ENCODE data around the gene KLHL28.

KLHL28 gene, protein sequence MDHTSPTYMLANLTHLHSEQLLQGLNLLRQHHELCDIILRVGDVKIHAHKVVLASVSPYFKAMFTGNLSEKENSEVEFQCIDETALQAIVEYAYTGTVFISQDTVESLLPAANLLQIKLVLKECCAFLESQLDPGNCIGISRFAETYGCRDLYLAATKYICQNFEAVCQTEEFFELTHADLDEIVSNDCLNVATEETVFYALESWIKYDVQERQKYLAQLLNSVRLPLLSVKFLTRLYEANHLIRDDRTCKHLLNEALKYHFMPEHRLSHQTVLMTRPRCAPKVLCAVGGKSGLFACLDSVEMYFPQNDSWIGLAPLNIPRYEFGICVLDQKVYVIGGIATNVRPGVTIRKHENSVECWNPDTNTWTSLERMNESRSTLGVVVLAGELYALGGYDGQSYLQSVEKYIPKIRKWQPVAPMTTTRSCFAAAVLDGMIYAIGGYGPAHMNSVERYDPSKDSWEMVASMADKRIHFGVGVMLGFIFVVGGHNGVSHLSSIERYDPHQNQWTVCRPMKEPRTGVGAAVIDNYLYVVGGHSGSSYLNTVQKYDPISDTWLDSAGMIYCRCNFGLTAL

GRCh38 chr14:44961554-44962333 lies at the start of gene KLHL28, which contains the start of gene TOGARAM1:
KLHL28 (minus strand) TSS chr14:44961947; CDS start chr14:44945928, 16,019 bp downstream.
TOGARAM1 (plus strand) TSS chr14:44962190; CDS start chr14:44962422, 232 bp downstream.
- Mint-ChIP-seq H3K9me3 (no peaks in the 10 kb centered on the region), H3K4me1 (ENCODE audit: low read depth) (peaks cover 42% of the 10 kb centered on the region), H3K36me3 (ENCODE audit: low read depth) (peaks cover 6% of the 10 kb centered on the region), H3K4me3 (no peak within 1 kb of the TSS), H3K27ac (no peak within 1 kb of the TSS), H3K27me3 (ENCODE audit: low read depth) (no peaks in the 10 kb centered on the region)
- DNase-seq (ENCODE audit: low spot score): peak; percentile 97

GRCh38 chr14:45003924-45004323 lies 42.2 kb upstream of the KLHL28 start:
- DNase-seq (ENCODE audit: low spot score): no peak
- Mint-ChIP-seq H3K4me3 (no peak overlapping the region), H3K36me3 (ENCODE audit: low read depth) (peaks cover 6% of the 10 kb centered on the region), H3K27me3 (ENCODE audit: low read depth) (no peaks in the 10 kb centered on the region), H3K27ac (no peak overlapping the region), H3K4me1 (ENCODE audit: low read depth) (no peaks in the 10 kb centered on the region), H3K9me3 (no peaks in the 10 kb centered on the region)

- Mint-ChIP-seq H3K4me1 (ENCODE audit: low read depth) (no peaks in the 10 kb centered on the region), H3K27ac (no peak overlapping the region), H3K36me3 (ENCODE audit: low read depth) (peaks cover 12% of the 10 kb centered on the region), H3K4me3 (no peak overlapping the region), H3K27me3 (ENCODE audit: low read depth) (no peaks in the 10 kb centered on the region), H3K9me3 (no peaks in the 10 kb centered on the region)
- no peak for DNase-seq (ENCODE audit: low spot score)
These were observed 34.1 kb upstream of the KLHL28 start for GRCh38 chr14:44995770-44996294.

- H3K4me3 Mint-ChIP-seq: no peak overlapping the region
- peaks cover 9% of the 10 kb centered on the region for H3K36me3 Mint-ChIP-seq (ENCODE audit: low read depth)
- H3K27ac Mint-ChIP-seq: no peak overlapping the region
- no peaks in the 10 kb centered on the region for H3K4me1 Mint-ChIP-seq (ENCODE audit: low read depth)
- H3K9me3 Mint-ChIP-seq: no peaks in the 10 kb centered on the region
- no peak for DNase-seq (ENCODE audit: low spot score)
- H3K27me3 Mint-ChIP-seq (ENCODE audit: low read depth): no peaks in the 10 kb centered on the region
These were observed 33.4 kb upstream of the KLHL28 start for GRCh38 chr14:44995196-44995595.

DNA sequence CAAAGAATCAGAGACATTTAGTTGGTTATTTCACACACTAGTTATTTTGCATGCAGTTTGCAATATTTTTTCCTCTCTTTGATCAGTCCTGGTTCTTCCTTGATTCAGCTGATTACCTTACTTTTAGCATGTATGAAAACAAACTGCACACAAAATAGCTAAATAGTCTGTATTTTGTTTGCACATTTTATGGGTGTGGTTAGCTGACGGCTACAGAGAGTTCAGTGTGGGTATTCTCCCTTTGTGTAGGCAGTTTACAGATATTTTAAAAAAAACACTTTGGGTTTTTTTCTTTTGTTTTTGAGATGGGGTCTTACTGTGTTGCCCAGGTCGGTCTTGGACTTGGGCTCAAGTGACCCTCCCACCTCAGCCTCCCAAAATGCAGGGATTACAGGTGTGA lies 28.8 kb upstream of the KLHL28 start:
- H3K4me1 Mint-ChIP-seq (ENCODE audit: low read depth): peaks cover 1% of the 10 kb centered on the region
- H3K27me3 Mint-ChIP-seq (ENCODE audit: low read depth): no peaks in the 10 kb centered on the region
- no peak for DNase-seq (ENCODE audit: low spot score)
- peaks cover 4% of the 10 kb centered on the region for H3K36me3 Mint-ChIP-seq (ENCODE audit: low read depth)
- H3K9me3 Mint-ChIP-seq: no peaks in the 10 kb centered on the region
- no peak overlapping the region for H3K4me3 Mint-ChIP-seq
- H3K27ac Mint-ChIP-seq: no peak overlapping the region

GRCh38 chr14:44989497-44990440 lies 28.0 kb upstream of the KLHL28 start:
- H3K27ac Mint-ChIP-seq: no peak overlapping the region
- peaks cover 4% of the 10 kb centered on the region for H3K36me3 Mint-ChIP-seq (ENCODE audit: low read depth)
- H3K27me3 Mint-ChIP-seq (ENCODE audit: low read depth): no peaks in the 10 kb centered on the region
- DNase-seq (ENCODE audit: low spot score): no peak
- no peak overlapping the region for H3K4me3 Mint-ChIP-seq
- no peaks in the 10 kb centered on the region for H3K9me3 Mint-ChIP-seq
- H3K4me1 Mint-ChIP-seq (ENCODE audit: low read depth): peaks cover 1% of the 10 kb centered on the region

DNA sequence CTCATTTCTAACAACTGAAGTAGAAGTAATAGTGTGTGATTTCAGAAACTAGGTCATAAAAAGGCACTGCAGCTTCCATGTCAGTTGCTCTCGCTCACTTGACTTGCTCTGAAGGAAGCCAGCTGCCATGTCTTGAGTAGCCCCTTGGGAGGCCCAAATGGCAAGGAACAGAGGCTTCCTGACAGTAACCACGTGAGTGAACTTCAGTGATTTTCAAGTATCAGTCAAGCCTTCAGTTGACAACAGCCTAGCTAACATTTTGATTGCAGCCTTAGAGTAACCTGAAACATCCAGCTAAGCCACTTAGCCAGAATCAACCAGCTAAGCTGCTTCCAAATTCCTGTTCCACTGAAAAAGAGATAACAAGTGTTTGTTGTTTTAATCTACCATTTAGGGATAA lies 26.9 kb upstream of the KLHL28 start:
- Mint-ChIP-seq H3K4me3 (no peak overlapping the region), H3K36me3 (ENCODE audit: low read depth) (peaks cover 4% of the 10 kb centered on the region), H3K4me1 (ENCODE audit: low read depth) (peaks cover 1% of the 10 kb centered on the region), H3K27ac (no peak overlapping the region), H3K27me3 (ENCODE audit: low read depth) (no peaks in the 10 kb centered on the region), H3K9me3 (no peaks in the 10 kb centered on the region)
- DNase-seq (ENCODE audit: low spot score): no peak

DNA sequence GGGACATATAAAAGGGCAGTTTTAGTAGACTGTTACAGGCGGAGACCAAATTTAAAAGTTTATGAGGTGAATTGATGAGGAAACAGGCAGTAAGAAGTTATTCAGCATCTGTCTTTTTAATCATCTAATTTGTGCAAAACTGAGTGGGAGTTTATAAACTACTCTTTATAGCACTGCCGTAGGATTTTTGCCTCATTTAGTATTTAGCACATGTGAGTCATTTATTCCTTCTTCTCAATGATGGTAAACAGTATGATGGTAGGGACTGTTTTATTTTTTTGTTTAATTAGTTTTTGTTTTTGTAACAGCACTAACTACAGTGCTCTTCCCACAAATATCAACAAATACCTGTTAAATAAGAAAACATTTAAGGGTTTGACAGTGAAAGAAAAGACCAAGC lies 20.8 kb upstream of the KLHL28 start:
- no peaks in the 10 kb centered on the region for H3K9me3 Mint-ChIP-seq
- no peak overlapping the region for H3K27ac Mint-ChIP-seq
- H3K4me1 Mint-ChIP-seq (ENCODE audit: low read depth): peaks cover 7% of the 10 kb centered on the region
- H3K36me3 Mint-ChIP-seq (ENCODE audit: low read depth): peaks cover 3% of the 10 kb centered on the region
- H3K27me3 Mint-ChIP-seq (ENCODE audit: low read depth): no peaks in the 10 kb centered on the region
- no peak overlapping the region for H3K4me3 Mint-ChIP-seq
- no peak for DNase-seq (ENCODE audit: low spot score)

- H3K36me3 Mint-ChIP-seq (ENCODE audit: low read depth): peaks cover 2% of the 10 kb centered on the region
- peaks cover 8% of the 10 kb centered on the region for H3K4me1 Mint-ChIP-seq (ENCODE audit: low read depth)
- H3K9me3 Mint-ChIP-seq: no peaks in the 10 kb centered on the region
- H3K4me3 Mint-ChIP-seq: no peak overlapping the region
- H3K27ac Mint-ChIP-seq: no peak overlapping the region
- no peak for DNase-seq (ENCODE audit: low spot score)
- H3K27me3 Mint-ChIP-seq (ENCODE audit: low read depth): no peaks in the 10 kb centered on the region
These were observed 19.5 kb upstream of the KLHL28 start for GRCh38 chr14:44981198-44981597.

- Mint-ChIP-seq H3K27ac (no peak overlapping the region), H3K27me3 (ENCODE audit: low read depth) (no peaks in the 10 kb centered on the region), H3K36me3 (ENCODE audit: low read depth) (peaks cover 4% of the 10 kb centered on the region), H3K9me3 (no peaks in the 10 kb centered on the region), H3K4me3 (no peak overlapping the region), H3K4me1 (ENCODE audit: low read depth) (peaks cover 11% of the 10 kb centered on the region)
- no peak for DNase-seq (ENCODE audit: low spot score)
These were observed 18.1 kb upstream of the KLHL28 start for GRCh38 chr14:44979740-44980356.

- no peaks in the 10 kb centered on the region for H3K27me3 Mint-ChIP-seq (ENCODE audit: low read depth)
- H3K4me3 Mint-ChIP-seq: no peak overlapping the region
- no peak overlapping the region for H3K27ac Mint-ChIP-seq
These were observed 17.5 kb upstream of the KLHL28 start for GRCh38 chr14:44979273-44979672.

GRCh38 chr14:44971459-44971858 lies 9.7 kb upstream of the KLHL28 start:
- H3K9me3 Mint-ChIP-seq: peaks cover 20% of the 10 kb centered on the region
- H3K4me3 Mint-ChIP-seq: no peak overlapping the region
- DNase-seq (ENCODE audit: low spot score): no peak
- peaks cover 47% of the 10 kb centered on the region for H3K36me3 Mint-ChIP-seq (ENCODE audit: low read depth)
- H3K4me1 Mint-ChIP-seq (ENCODE audit: low read depth): peaks cover 55% of the 10 kb centered on the region
- H3K27me3 Mint-ChIP-seq (ENCODE audit: low read depth): no peaks in the 10 kb centered on the region
- H3K27ac Mint-ChIP-seq: no peak overlapping the region

More at GRCh38 chr14:44979273-44979672, 17.5 kb upstream of the KLHL28 start:
- Mint-ChIP-seq H3K9me3 (no peaks in the 10 kb centered on the region), H3K4me1 (ENCODE audit: low read depth) (peaks cover 11% of the 10 kb centered on the region), H3K36me3 (ENCODE audit: low read depth) (peaks cover 4% of the 10 kb centered on the region)
- no peak for DNase-seq (ENCODE audit: low spot score)

- no peak for DNase-seq (ENCODE audit: low spot score)
- no peak overlapping the region for H3K4me3 Mint-ChIP-seq
- H3K4me1 Mint-ChIP-seq (ENCODE audit: low read depth): peaks cover 52% of the 10 kb centered on the region
- H3K36me3 Mint-ChIP-seq (ENCODE audit: low read depth): peaks cover 44% of the 10 kb centered on the region
- H3K27ac Mint-ChIP-seq: no peak overlapping the region
- no peaks in the 10 kb centered on the region for H3K27me3 Mint-ChIP-seq (ENCODE audit: low read depth)
- peaks cover 20% of the 10 kb centered on the region for H3K9me3 Mint-ChIP-seq
These were observed 9.2 kb upstream of the KLHL28 start for GRCh38 chr14:44970907-44971306.
